AG04450 (cell line): ENCODE measurements around the gene NT5C3B. TPM values are rescaled to one million over a fixed set of nuclear protein-coding genes. Genes with fewer than 3 reads are reported as not detected.

Source experiments
- CTCF ChIA-PET: fragments of 300-600, 350-600 bp; formaldehyde crosslinking; extraction: SDS; loops from one replicate; lab custom pipeline; 2022; ENCODE audit warnings: antibody characterized with exemption, inconsistent platforms; lab: Charles Lee
- POLR2A ChIA-PET: fragments of 350-600 bp; formaldehyde crosslinking; extraction: SDS; loops from one replicate; lab custom pipeline; 2021; ENCODE audit warnings: antibody characterized with exemption, inconsistent platforms; lab: Yijun Ruan, JAX
- DNase-seq: peaks from one replicate; pipeline ENCODE4 v3.0.0-alpha.2; 2011; ENCODE audit warnings: low read depth, low spot score
- H3K27ac ChIP-seq: one replicate; pipeline ENCODE4 v1.5.1; 2012; ENCODE audit warnings: low read depth, low read length, control low read depth
- H3K27me3 ChIP-seq: one replicate; pipeline ENCODE4 v1.6.0; 2012; ENCODE audit warnings: low read length; ENCODE audit not compliant: control insufficient read depth, insufficient read depth
- H3K4me3 ChIP-seq: 2 replicates; pipeline ENCODE4 v1.5.1; 2011; ENCODE audit warnings: mild to moderate bottlenecking, low read depth, low read length, control low read depth
- H3K9me3 ChIP-seq: 2 replicates; pipeline ENCODE4 v1.5.1; 2012; ENCODE audit warnings: low read length; ENCODE audit not compliant: control insufficient read depth, insufficient read depth
- polyA plus RNA-seq: library from polyadenylated mRNA; depleted of rRNA; stranded (reverse); fragments of >200 nt; gene quantifications from 2 replicates; pipeline ENCODE4 v1.2.3, GENCODE V29; 2011
- TF ChIP-seq, protein P1 (sequence below): IDR thresholded peaks from 2 replicates; pipeline ENCODE4 v1.5.1; 2011; ENCODE audit warnings: low read depth, low read length, control low read depth, inconsistent platforms

NT5C3B gene
- polyA plus RNA-seq, 1 experiment = 106 TPM

DNA sequence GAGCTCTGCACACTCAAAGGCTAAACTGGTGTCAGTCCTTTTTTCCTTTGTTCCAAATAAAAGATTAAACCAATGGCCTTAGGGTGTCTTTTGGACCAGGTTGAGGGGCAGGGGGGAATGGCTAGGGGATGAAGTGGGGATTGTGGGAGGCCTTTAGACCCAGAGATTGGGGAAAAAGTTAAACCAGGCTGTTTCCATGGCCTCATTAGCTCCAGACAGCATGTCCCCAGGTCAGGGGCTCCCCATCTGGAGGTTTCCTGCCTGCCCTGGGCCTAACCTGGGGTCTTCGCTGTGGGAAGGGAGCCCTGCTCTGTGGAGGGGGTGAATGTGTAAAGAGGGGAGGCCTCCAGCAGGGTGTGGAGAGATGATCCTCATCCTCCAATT is 12.9 kb downstream of the NT5C3B start:
- ChIA-PET CTCF (no interaction called here), POLR2A (interaction anchor here (0.7 to 0.8 kb wide), 3 partner anchors 42 to 143 kb away, joined by 3 to 6 read pairs (median 3); partner anchors contain the start of gene CNP)
- H3K27me3 ChIP-seq = no peaks in the 10 kb centered on the region
- no peak for DNase-seq
- TF ChIP-seq, protein P1, sequence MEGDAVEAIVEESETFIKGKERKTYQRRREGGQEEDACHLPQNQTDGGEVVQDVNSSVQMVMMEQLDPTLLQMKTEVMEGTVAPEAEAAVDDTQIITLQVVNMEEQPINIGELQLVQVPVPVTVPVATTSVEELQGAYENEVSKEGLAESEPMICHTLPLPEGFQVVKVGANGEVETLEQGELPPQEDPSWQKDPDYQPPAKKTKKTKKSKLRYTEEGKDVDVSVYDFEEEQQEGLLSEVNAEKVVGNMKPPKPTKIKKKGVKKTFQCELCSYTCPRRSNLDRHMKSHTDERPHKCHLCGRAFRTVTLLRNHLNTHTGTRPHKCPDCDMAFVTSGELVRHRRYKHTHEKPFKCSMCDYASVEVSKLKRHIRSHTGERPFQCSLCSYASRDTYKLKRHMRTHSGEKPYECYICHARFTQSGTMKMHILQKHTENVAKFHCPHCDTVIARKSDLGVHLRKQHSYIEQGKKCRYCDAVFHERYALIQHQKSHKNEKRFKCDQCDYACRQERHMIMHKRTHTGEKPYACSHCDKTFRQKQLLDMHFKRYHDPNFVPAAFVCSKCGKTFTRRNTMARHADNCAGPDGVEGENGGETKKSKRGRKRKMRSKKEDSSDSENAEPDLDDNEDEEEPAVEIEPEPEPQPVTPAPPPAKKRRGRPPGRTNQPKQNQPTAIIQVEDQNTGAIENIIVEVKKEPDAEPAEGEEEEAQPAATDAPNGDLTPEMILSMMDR = no peak
- no peaks in the 10 kb centered on the region for H3K9me3 ChIP-seq
- no peak overlapping the region for H3K4me3 ChIP-seq
- no peak overlapping the region for H3K27ac ChIP-seq

DNA sequence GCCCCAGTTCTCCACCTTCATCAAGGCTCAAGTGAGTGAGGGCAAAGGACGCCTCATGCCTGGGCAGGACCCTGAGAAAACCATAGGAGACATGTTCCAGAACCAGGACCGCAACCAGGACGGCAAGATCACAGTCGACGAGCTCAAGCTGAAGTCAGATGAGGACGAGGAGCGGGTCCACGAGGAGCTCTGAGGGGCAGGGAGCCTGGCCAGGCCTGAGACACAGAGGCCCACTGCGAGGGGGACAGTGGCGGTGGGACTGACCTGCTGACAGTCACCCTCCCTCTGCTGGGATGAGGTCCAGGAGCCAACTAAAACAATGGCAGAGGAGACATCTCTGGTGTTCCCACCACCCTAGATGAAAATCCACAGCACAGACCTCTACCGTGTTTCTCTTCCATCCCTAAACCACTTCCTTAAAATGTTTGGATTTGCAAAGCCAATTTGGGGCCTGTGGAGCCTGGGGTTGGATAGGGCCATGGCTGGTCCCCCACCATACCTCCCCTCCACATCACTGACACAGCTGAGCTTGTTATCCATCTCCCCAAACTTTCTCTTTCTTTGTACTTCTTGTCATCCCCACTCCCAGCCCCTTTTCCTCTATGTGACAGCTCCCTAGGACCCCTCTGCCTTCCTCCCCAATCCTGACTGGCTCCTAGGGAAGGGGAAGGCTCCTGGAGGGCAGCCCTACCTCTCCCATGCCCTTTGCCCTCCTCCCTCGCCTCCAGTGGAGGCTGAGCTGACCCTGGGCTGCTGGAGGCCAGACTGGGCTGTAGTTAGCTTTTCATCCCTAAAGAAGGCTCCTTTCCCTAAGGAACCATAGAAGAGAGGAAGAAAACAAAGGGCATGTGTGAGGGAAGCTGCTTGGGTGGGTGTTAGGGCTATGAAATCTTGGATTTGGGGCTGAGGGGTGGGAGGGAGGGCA is 13.6 kb downstream of the NT5C3B start:
- TF ChIP-seq, protein P1 = no peak
- H3K27ac ChIP-seq = peak overlapping the region; percentile 21
- DNase-seq = no peak
- ChIA-PET POLR2A (interaction anchor here (0.7 to 0.8 kb wide), 2 partner anchors 42 to 144 kb away, joined by 3 read pairs; partner anchors contain the start of gene CNP), CTCF (interaction anchor here (0.8 kb wide), 1 partner anchor 20 kb away, joined by 3 read pairs; no protein-coding TSS in a partner anchor)
- H3K27me3 ChIP-seq = no peaks in the 10 kb centered on the region
- H3K9me3 ChIP-seq = no peaks in the 10 kb centered on the region
- no peak overlapping the region for H3K4me3 ChIP-seq

- CTCF ChIA-PET = no interaction called here
- TF ChIP-seq, protein P1 = no peak
- POLR2A ChIA-PET = no interaction called here
- no peak for DNase-seq
- H3K9me3 ChIP-seq = no peaks in the 10 kb centered on the region
- no peak overlapping the region for H3K4me3 ChIP-seq
- peak overlapping the region; percentile 21 for H3K27ac ChIP-seq
- H3K27me3 ChIP-seq = no peaks in the 10 kb centered on the region
Measured at GRCh38 chr17:41821776-41822175, 14.3 kb downstream of the NT5C3B start.

DNA sequence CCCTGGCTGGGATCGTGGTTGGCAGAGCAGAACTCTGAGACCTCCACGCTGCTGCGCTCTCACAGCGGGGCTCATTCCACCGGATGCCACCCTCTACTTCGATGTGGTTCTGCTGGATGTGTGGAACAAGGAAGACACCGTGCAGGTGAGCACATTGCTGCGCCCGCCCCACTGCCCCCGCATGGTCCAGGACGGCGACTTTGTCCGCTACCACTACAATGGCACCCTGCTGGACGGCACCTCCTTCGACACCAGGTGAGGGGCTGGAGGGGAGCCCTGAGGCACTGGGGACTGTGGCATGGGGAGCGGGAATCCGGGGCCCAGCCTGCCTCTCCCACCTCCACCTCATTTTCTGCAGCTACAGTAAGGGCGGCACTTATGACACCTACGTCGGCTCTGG is 18.0 kb downstream of the NT5C3B start:
- Histone ChIP-seq H3K27ac (no peak overlapping the region), H3K27me3 (no peaks in the 10 kb centered on the region), H3K4me3 (no peak overlapping the region), H3K9me3 (no peaks in the 10 kb centered on the region)
- DNase-seq = no peak
- ChIA-PET CTCF (no interaction called here), POLR2A (no interaction called here)
- TF ChIP-seq, protein P1 = no peak
